HG03432 (cell line): ENCODE data around the gene YTHDC1.
A peak's percentile ranks its signal among the peaks of the same experiment; 100 is the strongest.

Source experiments
- ATAC-seq: cut with Tn5 transposase; IDR thresholded peaks from one replicate; pipeline ENCODE4 v1.9.1; 2021; ENCODE audit warnings: mild to moderate bottlenecking, moderate library complexity; ENCODE audit not compliant: unreplicated experiment

The YTHDC1 gene

GRCh38 chr4:68359508-68359907, 9.6 kb upstream of the YTHDC1 start:
- ATAC-seq = peak; percentile 84

- ATAC-seq = no peak
These were observed 9.1 kb upstream of the YTHDC1 start for GRCh38 chr4:68358988-68359387.

GRCh38 chr4:68352791-68353190, 2.9 kb upstream of the YTHDC1 start:
- ATAC-seq = no peak

GRCh38 chr4:68349279-68349648, 626 bp downstream of the YTHDC1 start:
- ATAC-seq = peak; percentile 9

GRCh38 chr4:68348577-68348976, 1.3 kb downstream of the YTHDC1 start:
- no peak for ATAC-seq

- ATAC-seq = no peak
These were observed 2.0 kb downstream of the YTHDC1 start for GRCh38 chr4:68347845-68348244.

- ATAC-seq = no peak
These were observed 3.4 kb downstream of the YTHDC1 start for GRCh38 chr4:68346461-68346860.

- ATAC-seq = no peak
These were observed 5.1 kb downstream of the YTHDC1 start for GRCh38 chr4:68344785-68345184.

- ATAC-seq = no peak
These were observed 5.8 kb downstream of the YTHDC1 start for GRCh38 chr4:68344049-68344448.

GRCh38 chr4:68342134-68342533, 7.8 kb downstream of the YTHDC1 start:
- no peak for ATAC-seq

GRCh38 chr4:68338625-68339024, 11.3 kb downstream of the YTHDC1 start:
- no peak for ATAC-seq

- ATAC-seq = no peak
These were observed 12.4 kb downstream of the YTHDC1 start for GRCh38 chr4:68337522-68337921.

- ATAC-seq = no peak
These were observed 12.9 kb downstream of the YTHDC1 start for GRCh38 chr4:68337004-68337403.

GRCh38 chr4:68336530-68336929, 13.4 kb downstream of the YTHDC1 start:
- ATAC-seq = no peak

- no peak for ATAC-seq
These were observed 23.7 kb downstream of the YTHDC1 start for GRCh38 chr4:68326141-68326540.

GRCh38 chr4:68324519-68325262, 25.2 kb downstream of the YTHDC1 start:
- ATAC-seq = peak; percentile 46

GRCh38 chr4:68319040-68319439, 30.9 kb downstream of the YTHDC1 start:
- ATAC-seq = no peak

- no peak for ATAC-seq
These were observed 33.5 kb downstream of the YTHDC1 start for GRCh38 chr4:68316193-68316969.

- ATAC-seq = no peak
These were observed 39.1 kb downstream of the YTHDC1 start for GRCh38 chr4:68310651-68311247.

GRCh38 chr4:68304731-68305130, 45.2 kb downstream of the YTHDC1 start:
- ATAC-seq = no peak

- no peak for ATAC-seq
These were observed 50.1 kb downstream of the YTHDC1 start for GRCh38 chr4:68299492-68300457.
